22Rv1 (cell line): ENCODE measurements around the gene PTPRG.

Source experiments
- CTCF ChIP-seq: fragments of 450-650 bp; IDR thresholded peaks from 2 replicates; pipeline ENCODE4 v1.5.1; 2017; ENCODE audit warnings: mild to moderate bottlenecking
- ZFX ChIP-seq: fragments of 450-650 bp; IDR thresholded peaks from 2 replicates; pipeline ENCODE4 v1.6.1; 2017; ENCODE audit warnings: antibody characterized with exemption, borderline replicate concordance

- TF ChIP-seq CTCF (no peak), ZFX (no peak)
Measured at GRCh38 chr3:61627768-61628185, 66.4 kb downstream of the PTPRG start.
